ENCODE data around the gene A4GNT. TPM values are rescaled to one million over a fixed set of nuclear protein-coding genes. Genes with fewer than 3 reads are reported as not detected.
"Not testable (repeated sequence)": the region's sequence is repeated elsewhere in the genome, so short reads cannot be mapped to it uniquely, and the experiment has no call there.

A4GNT gene
- total RNA-seq, 1 experiment from 2014 or later, result not detected

- DNase-seq (ENCODE audit: low spot score), result no peak
These were observed 12.8 kb downstream of the A4GNT start for GRCh38 chr3:138119423-138119766.

- peak; percentile 85 for DNase-seq (ENCODE audit: low spot score)
These were observed 13.4 kb downstream of the A4GNT start for GRCh38 chr3:138118612-138119422.

DNA sequence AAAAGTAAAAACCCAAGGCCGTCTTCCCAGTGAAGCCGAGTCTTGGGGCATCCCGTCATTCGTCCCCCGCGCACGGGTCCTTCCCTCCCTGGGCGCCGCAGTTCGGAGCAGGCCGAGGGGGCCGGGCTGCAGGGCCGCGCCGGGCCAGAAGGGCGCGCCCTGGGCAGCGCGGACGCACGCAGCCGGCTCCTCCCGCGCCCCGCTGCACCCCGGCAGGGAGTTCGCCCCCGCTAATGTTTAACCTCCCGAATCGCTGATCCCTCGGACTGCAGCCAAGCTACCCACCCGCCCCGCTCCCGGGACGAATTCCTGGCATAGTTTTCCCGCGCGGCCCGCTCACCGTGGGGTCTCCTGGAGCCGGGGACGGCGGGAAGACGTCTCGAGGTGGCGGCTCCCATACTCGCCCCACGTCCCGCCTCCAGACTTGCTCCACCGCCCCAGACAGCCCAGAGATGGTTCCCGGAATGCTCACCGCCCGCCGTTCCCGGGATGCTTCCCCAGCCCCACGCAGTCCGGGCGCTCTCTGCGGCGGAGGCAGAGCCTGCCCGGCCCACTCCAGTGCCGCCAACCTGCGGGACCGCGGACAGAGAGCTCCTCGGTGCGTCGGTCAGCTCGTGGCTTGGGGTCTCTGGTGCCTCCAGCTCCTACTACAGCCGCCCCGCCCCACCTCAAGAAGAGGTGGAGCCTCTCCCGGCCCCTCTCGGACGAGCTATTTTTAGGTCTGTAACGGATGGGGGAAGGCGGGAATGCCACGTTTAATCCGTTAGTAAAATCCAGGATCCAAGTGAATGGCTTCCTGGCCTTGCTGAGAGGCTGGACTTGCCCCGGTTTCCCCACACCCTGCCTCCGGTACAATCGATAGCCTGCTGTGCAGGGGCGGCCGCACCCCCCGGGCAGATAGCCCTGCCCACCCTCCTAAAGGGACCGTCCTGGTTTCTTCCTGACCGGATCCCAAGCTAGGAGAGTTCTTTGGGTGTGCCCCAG lies 16.9 kb downstream of the A4GNT start, which contains the start of gene DZIP1L:
TSS of gene DZIP1L (minus strand) at position 621 of the 984 bp plus-strand sequence. CDS start 11,637 bp downstream, outside the sequence.
- peak; percentile 35 for DNase-seq (ENCODE audit: low spot score)

- no peak for DNase-seq (ENCODE audit: low spot score)
These were observed 17.7 kb downstream of the A4GNT start for GRCh38 chr3:138114431-138114918.

- peak; percentile 22 for DNase-seq (ENCODE audit: low spot score)
These were observed 18.9 kb downstream of the A4GNT start for GRCh38 chr3:138113326-138113725.

DNA sequence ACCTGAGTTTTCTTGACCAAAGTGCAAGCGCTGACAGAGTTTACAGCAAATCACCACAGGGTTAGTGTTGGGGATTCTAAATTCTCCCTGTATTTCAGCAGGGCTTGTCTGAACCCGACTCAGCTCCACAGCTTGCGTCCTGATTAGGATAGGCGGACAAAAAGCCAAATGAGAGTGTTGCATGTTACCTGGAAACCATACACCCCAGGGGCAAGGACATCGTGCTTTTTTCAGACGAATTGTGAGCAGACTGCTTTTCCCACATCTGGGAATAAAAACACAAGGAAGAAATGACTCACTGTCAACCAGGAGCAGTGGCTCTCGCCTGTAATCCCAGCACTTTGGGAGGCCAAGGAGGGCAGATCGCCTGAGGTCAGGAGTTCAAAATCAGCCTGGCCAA lies 19.8 kb downstream of the A4GNT start:
- DNase-seq (ENCODE audit: low spot score), result no peak

- DNase-seq (ENCODE audit: low spot score), result no peak
These were observed 26.6 kb downstream of the A4GNT start for GRCh38 chr3:138105598-138105997.

DNA sequence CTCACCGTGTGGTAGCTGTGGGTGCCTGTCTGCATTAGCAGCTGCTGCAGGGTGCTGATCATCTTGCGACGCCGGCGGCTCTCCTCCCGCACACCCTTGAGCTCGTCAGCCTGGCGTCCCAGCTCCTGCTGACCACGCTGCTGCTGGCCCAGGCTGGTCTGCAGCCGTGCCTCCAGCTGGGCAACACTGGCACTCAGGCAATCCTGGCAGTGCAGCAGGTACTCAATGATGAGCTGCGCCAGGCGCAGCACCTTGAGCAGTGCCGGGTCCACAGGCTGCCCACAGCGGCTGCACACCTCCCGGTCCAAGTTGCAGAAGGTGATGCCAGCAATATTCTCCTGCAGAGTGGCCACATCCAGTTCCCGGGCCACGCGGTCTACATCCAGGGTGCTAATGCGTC lies 28.7 kb downstream of the A4GNT start:
- no peak for DNase-seq (ENCODE audit: low spot score)

GRCh38 chr3:138101351-138101940 lies 30.7 kb downstream of the A4GNT start:
- DNase-seq (ENCODE audit: low spot score), result peak; percentile 29

DNA sequence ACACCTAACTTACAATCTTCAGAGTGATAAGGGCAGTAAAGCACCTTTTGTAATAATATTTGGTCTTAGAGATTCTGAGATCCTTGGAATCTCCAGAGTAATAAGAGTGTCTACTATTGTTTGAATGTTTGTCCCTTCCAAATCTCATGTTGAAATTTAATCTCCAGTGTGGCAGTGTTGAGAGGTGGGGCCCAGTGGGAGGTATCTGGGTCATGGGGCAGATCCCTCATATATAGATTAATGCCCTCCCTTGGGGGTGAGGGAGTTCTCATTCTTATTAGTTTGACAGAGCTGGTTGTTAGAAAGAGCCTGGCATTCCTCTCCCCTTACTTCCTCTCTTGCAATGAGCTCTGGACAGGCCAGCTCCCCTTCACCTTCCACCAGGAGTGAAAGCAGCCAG lies 32.8 kb downstream of the A4GNT start:
- no peak for DNase-seq (ENCODE audit: low spot score)

DNA sequence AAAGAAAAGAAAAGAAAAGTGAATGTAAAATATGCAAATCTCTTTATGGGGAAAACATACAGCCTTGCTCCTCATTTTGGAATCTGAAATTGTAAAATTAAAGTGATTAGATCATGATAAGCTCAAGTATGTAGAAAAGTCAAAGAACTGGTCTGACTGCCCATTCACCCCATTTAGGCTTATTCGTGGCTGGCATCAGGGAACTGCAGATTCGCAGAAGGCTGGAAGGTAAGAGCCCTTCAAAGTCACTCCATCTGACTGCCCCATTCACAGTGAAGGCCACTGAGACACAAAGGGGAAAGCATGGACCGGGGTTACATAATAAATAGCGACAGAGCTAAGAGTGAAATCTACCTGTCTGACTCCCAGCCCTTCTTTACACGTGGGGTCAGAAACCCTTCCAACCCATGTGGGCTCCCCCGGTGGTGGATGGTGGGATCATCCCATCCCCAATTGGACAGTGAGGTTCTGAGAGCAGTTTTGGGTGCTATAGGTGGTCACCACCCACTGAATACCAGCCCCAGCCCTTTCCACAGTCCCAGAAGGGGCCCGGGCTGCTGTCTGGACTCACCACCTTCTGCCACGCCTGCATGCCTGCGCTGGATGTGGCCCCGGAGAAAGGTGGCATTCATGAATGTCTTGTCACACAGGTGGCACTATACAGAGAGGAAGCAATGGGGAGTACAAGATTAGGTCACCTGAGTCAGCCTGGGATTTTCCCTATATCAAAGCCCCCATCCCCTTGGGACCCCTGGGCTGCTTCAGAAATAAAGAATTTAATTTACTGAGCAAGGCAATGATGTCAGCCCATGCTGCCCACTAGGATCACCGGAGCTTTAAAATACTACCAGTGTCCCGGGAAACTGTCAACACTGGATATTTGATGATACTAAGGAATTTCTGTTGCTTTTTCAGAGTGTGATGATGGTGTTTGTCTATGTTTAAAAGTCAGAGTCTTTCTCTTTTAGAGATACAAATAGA lies 34.7 kb downstream of the A4GNT start:
- DNase-seq (ENCODE audit: low spot score), result peak; percentile 28

- DNase-seq (ENCODE audit: low spot score), result no peak
These were observed 38.5 kb downstream of the A4GNT start for GRCh38 chr3:138093721-138094120.

- no peak for DNase-seq (ENCODE audit: low spot score)
These were observed 40.2 kb downstream of the A4GNT start for GRCh38 chr3:138092023-138092422.

- DNase-seq (ENCODE audit: low spot score), result no peak
These were observed 43.1 kb downstream of the A4GNT start for GRCh38 chr3:138089091-138089490.

- DNase-seq (ENCODE audit: low spot score), result not testable (repeated sequence)
These were observed 46.4 kb downstream of the A4GNT start for GRCh38 chr3:138085745-138086144.

GRCh38 chr3:138084196-138084595 lies 48.0 kb downstream of the A4GNT start:
- DNase-seq (ENCODE audit: low spot score), result no peak

DNA sequence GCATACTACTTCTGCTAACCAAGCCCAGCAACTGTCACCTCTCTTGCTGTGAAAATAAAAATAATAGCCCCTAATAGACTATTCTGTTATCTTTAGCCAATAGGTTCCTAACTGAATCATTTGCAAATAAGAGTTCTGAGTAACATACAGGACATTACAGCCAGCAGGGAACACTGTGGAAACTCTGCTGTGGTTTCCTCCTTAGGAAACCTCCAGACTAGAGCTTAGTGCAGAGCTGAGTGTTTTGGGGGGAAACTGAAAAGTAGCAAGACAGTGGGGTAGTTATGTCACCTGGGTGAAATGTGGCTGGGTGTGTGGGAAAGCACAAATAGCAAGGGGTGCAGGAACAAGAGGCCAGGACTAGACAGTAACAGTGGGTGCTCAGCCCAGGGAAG lies 49.2 kb downstream of the A4GNT start:
- DNase-seq (ENCODE audit: low spot score), result no peak

DNA sequence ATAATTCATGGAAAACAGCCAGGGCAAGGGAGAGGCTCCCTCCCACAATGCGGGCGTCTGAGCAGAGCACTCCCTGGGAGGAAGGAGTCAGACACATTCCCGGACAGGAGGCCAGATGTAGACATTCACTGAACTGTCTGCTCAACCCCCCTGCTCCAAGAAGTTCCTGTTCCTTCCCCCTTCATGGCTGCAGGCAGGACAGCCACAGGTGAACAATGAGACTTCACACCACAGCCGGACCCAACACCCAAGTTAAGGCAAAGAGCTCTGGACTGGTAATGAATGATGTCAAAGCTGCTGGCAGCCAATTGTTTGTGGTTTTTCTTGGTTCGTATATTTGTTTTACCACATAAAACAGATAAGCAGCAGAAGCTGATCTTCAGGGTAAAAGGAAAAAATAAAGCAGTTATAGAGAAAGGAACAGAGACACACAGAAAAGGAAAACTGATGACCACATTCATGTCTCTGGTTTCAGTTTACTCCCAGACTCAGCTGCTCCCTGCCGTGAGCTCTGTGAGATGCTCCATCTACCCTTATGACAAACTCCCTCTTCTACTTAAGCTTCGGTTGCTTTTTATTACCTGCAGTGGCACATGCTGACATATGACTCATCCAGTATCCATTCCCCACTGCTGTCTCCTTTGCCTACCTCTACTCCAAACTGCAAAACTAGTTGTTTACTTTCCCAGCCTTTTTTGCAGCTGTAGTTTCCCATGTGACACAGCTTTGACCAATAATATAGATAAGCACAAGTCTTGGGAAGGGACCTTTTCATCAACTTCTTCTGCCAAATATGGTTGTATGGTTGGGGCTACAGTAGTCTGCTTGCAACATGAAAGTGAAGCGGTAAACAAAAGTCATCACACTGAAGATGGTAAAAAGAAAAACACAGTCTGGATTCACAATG lies 49.9 kb downstream of the A4GNT start:
- peak; percentile 27 for DNase-seq (ENCODE audit: low spot score)

DNA sequence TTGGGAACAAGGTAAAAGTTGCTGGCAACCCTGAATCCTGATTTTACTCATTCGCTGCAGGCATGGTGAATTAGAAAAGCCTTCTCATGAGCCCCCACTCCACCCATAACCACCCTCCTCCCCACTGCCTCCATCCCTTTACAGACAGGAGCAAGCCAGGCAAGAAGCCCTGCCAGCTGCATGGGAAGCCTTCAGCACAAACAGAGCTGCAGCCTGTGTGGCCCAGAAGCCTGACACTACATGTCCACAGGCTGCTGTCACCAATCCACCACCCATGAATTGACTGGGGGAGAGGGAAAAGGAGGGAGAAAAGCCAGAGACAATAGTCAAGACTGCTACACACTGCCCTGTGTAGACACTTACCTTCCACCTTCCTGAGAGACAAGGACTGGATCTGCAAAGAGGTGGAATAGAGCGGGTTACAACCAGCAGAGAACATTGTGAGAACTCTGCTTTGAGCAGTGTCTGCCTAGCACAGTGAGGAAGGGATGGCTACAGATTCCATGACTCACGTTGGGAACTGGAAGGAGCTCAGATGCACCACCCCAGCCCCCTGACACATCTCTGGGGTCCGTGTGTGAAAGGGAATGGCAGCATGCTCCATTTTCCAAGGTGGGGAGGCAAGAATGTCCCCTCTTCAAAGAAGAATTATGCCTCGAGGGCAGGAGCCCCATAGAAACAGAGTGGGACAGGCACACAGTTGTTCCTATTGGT lies 50.7 kb downstream of the A4GNT start:
- DNase-seq (ENCODE audit: low spot score), result no peak

All from HT-29 (cell line).